Progenitor cell of endocrine pancreas (in vitro differentiated cells): Measurements from ENCODE around the gene SLC17A8. TPM values are rescaled to one million over a fixed set of nuclear protein-coding genes. Genes with fewer than 3 reads are reported as not detected.

Experiments
- DNase-seq: peaks from one replicate; pipeline ENCODE4 v3.0.0; 2021; ENCODE audit warnings: low spot score; ENCODE audit not compliant: unreplicated experiment
- H3K27ac Mint-ChIP-seq: 2 replicates; pipeline ENCODE4 v1.8.0; 2021; ENCODE audit warnings: mild to moderate bottlenecking, moderate library complexity, mixed read lengths
- H3K27me3 Mint-ChIP-seq: 2 replicates; pipeline ENCODE4 v1.8.0; 2021; ENCODE audit warnings: mixed read lengths
- H3K36me3 Mint-ChIP-seq: 2 replicates; pipeline ENCODE4 v1.8.0; 2022; ENCODE audit warnings: mixed read lengths; ENCODE audit not compliant: insufficient read depth
- H3K4me1 Mint-ChIP-seq: 2 replicates; pipeline ENCODE4 v1.8.0; 2021; ENCODE audit warnings: low read depth, mixed read lengths
- H3K4me3 Mint-ChIP-seq: 2 replicates; pipeline ENCODE4 v1.8.0; 2021; ENCODE audit warnings: low read depth, mild to moderate bottlenecking, moderate library complexity, mixed read lengths
- H3K9me3 Mint-ChIP-seq: 2 replicates; pipeline ENCODE4 v1.8.0; 2021; ENCODE audit warnings: low read depth, mixed read lengths
- total RNA-seq: library from RNA; stranded (reverse); gene quantifications from 2 replicates; pipeline ENCODE4 v1.2.1, GENCODE V29; 2021
- TF ChIP-seq, protein P1 (sequence below): fragments of 200-600 bp; sonication (generic); IDR thresholded peaks from one replicate; pipeline ENCODE4 v1.5.0; 2021; ENCODE audit warnings: antibody characterized with exemption, mild to moderate bottlenecking; ENCODE audit not compliant: unreplicated experiment

The SLC17A8 gene
- total RNA-seq, 1 donor from 2014 or later = 1.5 TPM

- H3K27ac Mint-ChIP-seq = no peak overlapping the region
- no peaks in the 10 kb centered on the region for H3K4me1 Mint-ChIP-seq
- H3K36me3 Mint-ChIP-seq = peaks cover 17% of the 10 kb centered on the region
- no peaks in the 10 kb centered on the region for H3K27me3 Mint-ChIP-seq
- H3K9me3 Mint-ChIP-seq = no peaks in the 10 kb centered on the region
- TF ChIP-seq, protein P1, sequence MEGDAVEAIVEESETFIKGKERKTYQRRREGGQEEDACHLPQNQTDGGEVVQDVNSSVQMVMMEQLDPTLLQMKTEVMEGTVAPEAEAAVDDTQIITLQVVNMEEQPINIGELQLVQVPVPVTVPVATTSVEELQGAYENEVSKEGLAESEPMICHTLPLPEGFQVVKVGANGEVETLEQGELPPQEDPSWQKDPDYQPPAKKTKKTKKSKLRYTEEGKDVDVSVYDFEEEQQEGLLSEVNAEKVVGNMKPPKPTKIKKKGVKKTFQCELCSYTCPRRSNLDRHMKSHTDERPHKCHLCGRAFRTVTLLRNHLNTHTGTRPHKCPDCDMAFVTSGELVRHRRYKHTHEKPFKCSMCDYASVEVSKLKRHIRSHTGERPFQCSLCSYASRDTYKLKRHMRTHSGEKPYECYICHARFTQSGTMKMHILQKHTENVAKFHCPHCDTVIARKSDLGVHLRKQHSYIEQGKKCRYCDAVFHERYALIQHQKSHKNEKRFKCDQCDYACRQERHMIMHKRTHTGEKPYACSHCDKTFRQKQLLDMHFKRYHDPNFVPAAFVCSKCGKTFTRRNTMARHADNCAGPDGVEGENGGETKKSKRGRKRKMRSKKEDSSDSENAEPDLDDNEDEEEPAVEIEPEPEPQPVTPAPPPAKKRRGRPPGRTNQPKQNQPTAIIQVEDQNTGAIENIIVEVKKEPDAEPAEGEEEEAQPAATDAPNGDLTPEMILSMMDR = no peak
- H3K4me3 Mint-ChIP-seq = no peak overlapping the region
- no peak for DNase-seq
Observed at GRCh38 chr12:100329800-100330199, 27.1 kb upstream of the SLC17A8 start.

- Mint-ChIP-seq H3K9me3 (no peaks in the 10 kb centered on the region), H3K4me1 (no peaks in the 10 kb centered on the region), H3K27ac (peak overlapping the region; percentile 27), H3K4me3 (no peak overlapping the region), H3K27me3 (no peaks in the 10 kb centered on the region), H3K36me3 (peaks cover 20% of the 10 kb centered on the region)
- no peak for DNase-seq
- TF ChIP-seq, protein P1 = no peak
Observed at GRCh38 chr12:100331871-100332270, 25.0 kb upstream of the SLC17A8 start.

DNA sequence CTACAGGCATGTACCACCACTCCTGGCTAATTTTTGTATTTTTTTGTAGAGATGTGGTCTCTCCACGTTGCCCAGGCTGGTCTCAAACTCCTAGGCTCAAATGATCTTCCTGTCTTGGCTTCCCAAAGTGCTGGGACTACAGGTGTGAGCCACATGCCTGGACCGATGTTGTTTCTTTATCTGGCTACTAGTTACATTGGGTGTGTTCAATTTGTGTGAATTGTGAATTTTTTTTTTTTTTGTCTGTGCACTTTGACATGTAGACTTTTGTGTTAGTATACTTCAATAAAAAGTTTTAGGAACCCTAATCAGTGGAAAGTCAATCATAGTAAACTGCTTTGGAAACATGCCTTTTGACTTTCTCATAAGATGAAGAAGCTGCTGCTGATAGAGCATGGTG lies 24.0 kb upstream of the SLC17A8 start:
- TF ChIP-seq, protein P1 = no peak
- H3K36me3 Mint-ChIP-seq = peaks cover 19% of the 10 kb centered on the region
- H3K4me1 Mint-ChIP-seq = no peaks in the 10 kb centered on the region
- DNase-seq = no peak
- no peak overlapping the region for H3K4me3 Mint-ChIP-seq
- H3K27ac Mint-ChIP-seq = no peak overlapping the region
- no peaks in the 10 kb centered on the region for H3K9me3 Mint-ChIP-seq
- no peaks in the 10 kb centered on the region for H3K27me3 Mint-ChIP-seq

- H3K4me1 Mint-ChIP-seq = no peaks in the 10 kb centered on the region
- H3K4me3 Mint-ChIP-seq = no peak overlapping the region
- no peaks in the 10 kb centered on the region for H3K27me3 Mint-ChIP-seq
- H3K27ac Mint-ChIP-seq = no peak overlapping the region
- no peak for DNase-seq
- H3K36me3 Mint-ChIP-seq = peaks cover 20% of the 10 kb centered on the region
- peaks cover under 1% of the 10 kb centered on the region for H3K9me3 Mint-ChIP-seq
- TF ChIP-seq, protein P1 = no peak
Observed at GRCh38 chr12:100337299-100337698, 19.6 kb upstream of the SLC17A8 start.

DNA sequence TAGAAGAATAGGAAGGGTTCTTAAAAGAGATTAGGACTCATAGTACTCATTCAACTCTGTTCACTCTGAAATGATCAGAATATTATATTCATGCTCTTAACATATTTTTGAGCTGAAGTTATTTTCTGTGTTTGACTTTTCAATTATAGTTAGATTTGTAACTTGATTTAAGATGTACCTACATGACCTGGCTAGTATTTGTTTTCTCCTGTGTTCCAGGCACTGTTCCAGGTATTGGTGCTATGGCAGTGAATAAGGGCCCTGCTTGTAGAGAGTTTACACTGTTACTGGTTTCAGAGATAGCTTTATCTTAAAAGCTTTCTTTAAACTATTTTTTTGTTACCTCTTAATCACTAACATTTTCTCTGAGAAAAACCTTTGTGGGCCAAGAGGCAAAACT lies 19.1 kb upstream of the SLC17A8 start:
- H3K27ac Mint-ChIP-seq = no peak overlapping the region
- no peaks in the 10 kb centered on the region for H3K4me1 Mint-ChIP-seq
- no peaks in the 10 kb centered on the region for H3K27me3 Mint-ChIP-seq
- no peak overlapping the region for H3K4me3 Mint-ChIP-seq
- no peak for DNase-seq
- H3K36me3 Mint-ChIP-seq = peaks cover 23% of the 10 kb centered on the region
- TF ChIP-seq, protein P1 = no peak
- peaks cover 4% of the 10 kb centered on the region for H3K9me3 Mint-ChIP-seq
